GM12891 (cell line): ENCODE results near the gene MAPK13.
"Not testable (repeated sequence)": the region's sequence is repeated elsewhere in the genome, so short reads cannot be mapped to it uniquely, and the experiment has no call there.

Source experiments
- DNase-seq: peaks from one replicate; pipeline ENCODE4 v3.0.0; 2011; ENCODE audit warnings: low spot score; ENCODE audit not compliant: insufficient read length
- FAIRE-seq: peaks from 2 replicates; lab custom pipeline; 2011; peaks lifted over from hg19 to GRCh38; lab: Jason Lieb, UNC
- PAX5 ChIP-seq: IDR thresholded peaks from 2 replicates; pipeline ENCODE4 v1.6.1; 2011; ENCODE audit warnings: low read length, moderate library complexity, mild to moderate bottlenecking; ENCODE audit not compliant: insufficient read depth, severe bottlenecking
- POLR2A ChIP-seq: IDR thresholded peaks from 2 replicates; pipeline ENCODE4 v1.6.1; 2011; ENCODE audit warnings: low read depth, low read length, control low read depth
- POLR2AphosphoS5 ChIP-seq: IDR thresholded peaks from 2 replicates; pipeline ENCODE4 v1.6.1; 2011; ENCODE audit warnings: low read depth, low read length, control low read depth
- POU2F2 ChIP-seq: IDR thresholded peaks from 2 replicates; pipeline ENCODE4 v1.6.1; 2011; ENCODE audit warnings: low read depth, mild to moderate bottlenecking, control low read depth, low read length, moderate library complexity
- SPI1 ChIP-seq: IDR thresholded peaks from 2 replicates; pipeline ENCODE4 v1.6.1; 2011; ENCODE audit warnings: low read depth, low read length, control low read depth
- TAF1 ChIP-seq: IDR thresholded peaks from 2 replicates; pipeline ENCODE4 v1.6.1; 2011; ENCODE audit warnings: low read depth, low read length, control low read depth

The MAPK13 gene

GRCh38 chr6:36120539-36120938 lies 9.8 kb upstream of the MAPK13 start:
- TF ChIP-seq PAX5 (no peak), SPI1 (peak; percentile 33; the same call in 1 of the 2 replicates)
- DNase-seq: no peak
- peak; percentile 83 for FAIRE-seq

GRCh38 chr6:36120979-36121786 lies 9.1 kb upstream of the MAPK13 start:
- TF ChIP-seq POU2F2: no peak
- no peak for TF ChIP-seq POLR2A
- TF ChIP-seq SPI1: no peak
- TF ChIP-seq PAX5: no peak
- TF ChIP-seq TAF1: no peak
- no peak for TF ChIP-seq POLR2AphosphoS5
- FAIRE-seq (peak; percentile 9), DNase-seq (no peak)

GRCh38 chr6:36121787-36122494 lies 8.4 kb upstream of the MAPK13 start:
- TF ChIP-seq POLR2AphosphoS5: no peak
- no peak for TF ChIP-seq POU2F2
- no peak for TF ChIP-seq TAF1
- no peak for TF ChIP-seq POLR2A
- no peak for TF ChIP-seq SPI1
- no peak for TF ChIP-seq PAX5
- no peak for DNase-seq

GRCh38 chr6:36122495-36123269 lies 7.6 kb upstream of the MAPK13 start:
- DNase-seq: no peak
- no peak for TF ChIP-seq TAF1
- TF ChIP-seq PAX5: no peak
- no peak for TF ChIP-seq POLR2AphosphoS5
- TF ChIP-seq SPI1: no peak
- no peak for TF ChIP-seq POLR2A
- no peak for TF ChIP-seq POU2F2
- no peak for FAIRE-seq

More at GRCh38 chr6:36121787-36122494, 8.4 kb upstream of the MAPK13 start:
- FAIRE-seq: no peak

GRCh38 chr6:36123270-36124139 lies 6.8 kb upstream of the MAPK13 start:
- FAIRE-seq (peak; percentile 23), DNase-seq (peak; percentile 58)
- TF ChIP-seq PAX5: no peak
- TF ChIP-seq POU2F2: peak; percentile 53; the same call in 1 of the 2 replicates

GRCh38 chr6:36124346-36124745 lies 6.0 kb upstream of the MAPK13 start:
- FAIRE-seq, DNase-seq: not testable (repeated sequence)

- no peak for DNase-seq
- no peak for FAIRE-seq
Measured at GRCh38 chr6:36124881-36125280, 5.4 kb upstream of the MAPK13 start.

GRCh38 chr6:36125575-36125974 lies 4.7 kb upstream of the MAPK13 start:
- TF ChIP-seq PAX5: no peak
- no peak for TF ChIP-seq POLR2AphosphoS5
- TF ChIP-seq SPI1: no peak
- TF ChIP-seq TAF1: no peak
- no peak for TF ChIP-seq POU2F2
- TF ChIP-seq POLR2A: no peak
- FAIRE-seq (no peak), DNase-seq (no peak)

More at GRCh38 chr6:36124881-36125280, 5.4 kb upstream of the MAPK13 start:
- TF ChIP-seq SPI1 (no peak), PAX5 (no peak), POLR2A (no peak), POLR2AphosphoS5 (no peak)

GRCh38 chr6:36126121-36126520 lies 4.2 kb upstream of the MAPK13 start:
- DNase-seq (no peak), FAIRE-seq (no peak)
- TF ChIP-seq TAF1: no peak
- TF ChIP-seq PAX5: no peak
- no peak for TF ChIP-seq POU2F2
- no peak for TF ChIP-seq POLR2AphosphoS5
- TF ChIP-seq SPI1: no peak
- no peak for TF ChIP-seq POLR2A
